ENCODE results near the gene PRSS21.

The PRSS21 gene

GRCh38 chr16:2806286-2806685 is 10.8 kb upstream of the PRSS21 start:
- DNase-seq, result no peak

GRCh38 chr16:2808181-2808580 is 8.9 kb upstream of the PRSS21 start:
- DNase-seq, result no peak

GRCh38 chr16:2809149-2809760 is 7.8 kb upstream of the PRSS21 start:
- DNase-seq, result no peak

- no peak for DNase-seq
Observed at GRCh38 chr16:2810651-2811050, 6.4 kb upstream of the PRSS21 start.

- no peak for DNase-seq
Observed at GRCh38 chr16:2811703-2812471, 5.2 kb upstream of the PRSS21 start.

- no peak for DNase-seq
Observed at GRCh38 chr16:2813771-2814221, 3.2 kb upstream of the PRSS21 start.

GRCh38 chr16:2814551-2815298 is 2.3 kb upstream of the PRSS21 start:
- no peak for DNase-seq

- no peak for DNase-seq
Observed at GRCh38 chr16:2815299-2815771, 1.7 kb upstream of the PRSS21 start.

GRCh38 chr16:2817340-2818271 is 569 bp downstream of the PRSS21 start:
- DNase-seq, result no peak

GRCh38 chr16:2818272-2818876 is 1.3 kb downstream of the PRSS21 start:
- no peak for DNase-seq

GRCh38 chr16:2819179-2819938 is 2.3 kb downstream of the PRSS21 start:
- DNase-seq, result no peak

GRCh38 chr16:2819939-2820835 is 3.1 kb downstream of the PRSS21 start:
- DNase-seq, result no peak

GRCh38 chr16:2820836-2821486 is 3.9 kb downstream of the PRSS21 start:
- DNase-seq, result no peak

- no peak for DNase-seq
Observed at GRCh38 chr16:2821487-2822157, 4.6 kb downstream of the PRSS21 start.

- DNase-seq, result no peak
Observed at GRCh38 chr16:2822158-2822495, 5.1 kb downstream of the PRSS21 start.

GRCh38 chr16:2822496-2822895 is 5.5 kb downstream of the PRSS21 start:
- no peak for DNase-seq

- DNase-seq, result no peak
Observed at GRCh38 chr16:2824626-2825025, 7.6 kb downstream of the PRSS21 start.

- no peak for DNase-seq
Observed at GRCh38 chr16:2825049-2825742, 8.2 kb downstream of the PRSS21 start.
